CD14-positive monocyte (primary cell): ENCODE measurements around the gene LINC01488. TPM values are rescaled to one million over a fixed set of nuclear protein-coding genes. Genes with fewer than 3 reads are reported as not detected.

ENCODE experiments used
- DNase-seq, 3 donors: peaks; one replicate each; pipeline ENCODE4 v3.0.0-alpha.2; 2011 to 2022
- H2AFZ ChIP-seq: 2 replicates; pipeline ENCODE4 v1.6.0; 2012; ENCODE audit warnings: mild to moderate bottlenecking, low read depth, low read length, inconsistent platforms; ENCODE audit not compliant: insufficient read depth, poor library complexity, severe bottlenecking
- H3K27ac ChIP-seq, 2 donors: 1 replicate in 1 of 2; 2 replicates in 1 of 2; pipeline ENCODE4 v1.5.1; 2012 to 2013; ENCODE audit warnings: low read length in 2 of 2, control low read depth in 1 of 2, inconsistent platforms in 1 of 2, low read depth in 1 of 2, mild to moderate bottlenecking in 1 of 2
- H3K27me3 ChIP-seq, 2 donors: one replicate each; pipeline versions ENCODE4 v1.6.0 to v1.6.1; 2011 to 2013; ENCODE audit warnings: low read length in 2 of 2; ENCODE audit not compliant: control insufficient read depth in 2 of 2, insufficient read depth in 2 of 2
- H3K36me3 ChIP-seq, 2 donors: replicated peaks in 1 of 2; 1 replicate in 1 of 2; 2 replicates in 1 of 2; pipeline versions ENCODE4 v1.5.1 to v1.6.1; 2012 to 2013; ENCODE audit warnings: low read length in 2 of 2, control low read depth in 1 of 2, inconsistent platforms in 1 of 2, mild to moderate bottlenecking in 1 of 2; ENCODE audit not compliant: insufficient read depth in 2 of 2, control insufficient read depth in 1 of 2
- H3K4me1 ChIP-seq, 2 donors: 1 replicate in 1 of 2; 2 replicates in 1 of 2; pipeline versions ENCODE4 v1.5.1 to v1.6.1; 2012 to 2013; ENCODE audit warnings: low read length in 2 of 2, control low read depth in 1 of 2, inconsistent platforms in 1 of 2, mild to moderate bottlenecking in 1 of 2, moderate library complexity in 1 of 2; ENCODE audit not compliant: insufficient read depth in 2 of 2, control insufficient read depth in 1 of 2
- H3K4me2 ChIP-seq: replicated peaks from 2 replicates; pipeline ENCODE3; 2012; ENCODE audit warnings: low read length, moderate library complexity, mild to moderate bottlenecking; ENCODE audit not compliant: poor library complexity, severe bottlenecking; ENCODE audit errors: extremely low read depth
- H3K4me3 ChIP-seq, 3 experiments: fragments of 200-600 bp in 1 of 3; sonication (generic) in 1 of 3; replicated peaks in 1 of 3; 1 replicate in 2 of 3; 2 replicates in 1 of 3; pipeline ENCODE4 v1.5.1; 2011 to 2013; ENCODE audit warnings: low read length in 3 of 3, mild to moderate bottlenecking in 3 of 3, control low read depth in 2 of 3, low read depth in 2 of 3, inconsistent platforms in 1 of 3, moderate library complexity in 1 of 3
- H3K79me2 ChIP-seq: 2 replicates; pipeline ENCODE4 v1.6.0; 2012; ENCODE audit warnings: mild to moderate bottlenecking, control low read depth, inconsistent platforms, low read length, moderate library complexity; ENCODE audit not compliant: insufficient read depth
- H3K9ac ChIP-seq: 2 replicates; pipeline ENCODE4 v1.6.0; 2017; ENCODE audit warnings: low read length, mild to moderate bottlenecking; ENCODE audit not compliant: insufficient read depth, poor library complexity, severe bottlenecking
- H3K9me3 ChIP-seq, 2 donors: replicated peaks in 1 of 2; 1 replicate in 1 of 2; 2 replicates in 1 of 2; pipeline versions ENCODE4 v1.5.1 to v1.6.1; 2012 to 2013; ENCODE audit warnings: low read length in 2 of 2, control low read depth in 1 of 2; ENCODE audit not compliant: control insufficient read depth in 1 of 2, insufficient read depth in 1 of 2
- H4K20me1 ChIP-seq: 2 replicates; pipeline ENCODE4 v1.6.0; 2012; ENCODE audit warnings: mild to moderate bottlenecking, low read length, control low read depth, moderate library complexity; ENCODE audit not compliant: insufficient read depth
- H3K27ac Mint-ChIP-seq, 7 donors: one replicate each; pipeline ENCODE4 v1.8.0; 2020; ENCODE audit warnings: mild to moderate bottlenecking in 7 of 7, mixed read lengths in 7 of 7, moderate library complexity in 6 of 7, inconsistent platforms in 2 of 7
- H3K27me3 Mint-ChIP-seq, 3 donors: one replicate each; pipeline ENCODE4 v1.8.0; 2021 to 2022; ENCODE audit warnings: low read depth in 3 of 3, mild to moderate bottlenecking in 3 of 3, mixed read lengths in 3 of 3, moderate library complexity in 3 of 3, inconsistent platforms in 1 of 3
- H3K36me3 Mint-ChIP-seq, 2 donors: one replicate each; pipeline ENCODE4 v1.8.0; 2020; ENCODE audit warnings: mixed read lengths in 2 of 2, inconsistent platforms in 1 of 2, mild to moderate bottlenecking in 1 of 2
- H3K4me1 Mint-ChIP-seq: one replicate; pipeline ENCODE4 v1.8.0; 2020; ENCODE audit warnings: mild to moderate bottlenecking, mixed read lengths
- H3K4me3 Mint-ChIP-seq, 2 donors: one replicate each; pipeline ENCODE4 v1.8.0; 2020; ENCODE audit warnings: mild to moderate bottlenecking in 2 of 2, mixed read lengths in 2 of 2, moderate library complexity in 1 of 2
- H3K9me3 Mint-ChIP-seq, 7 donors: one replicate each; pipeline ENCODE4 v1.8.0; 2020 to 2022; ENCODE audit warnings: mixed read lengths in 7 of 7, mild to moderate bottlenecking in 6 of 7, moderate library complexity in 6 of 7, inconsistent platforms in 2 of 7
- WGBS: methylation state at CpG from one replicate; pipeline ENCODE4 v1.1.5; 2013; ENCODE audit warnings: missing lambda C conversion rate; ENCODE audit not compliant: insufficient coverage; 5-methylcytosine and 5-hydroxymethylcytosine counted together
- intact Hi-C, 2 donors: fragments of 100-400 bp; cut with micrococcal nuclease; formaldehyde crosslinking; loops; one replicate each; pipeline versions ENCODE4 v1.15.0 to v1.15.1; 2023
- polyA plus RNA-seq, 3 donors: library from polyadenylated mRNA; depleted of rRNA in 1 of 3; unstranded in 2 of 3; stranded (reverse) in 1 of 3; fragments of 300-500 nt in 2 of 3; fragments of >200 nt in 1 of 3; fragmentation: Illumina TruSeq in 2 of 3; gene quantifications; 1 replicate in 2 of 3; 2 replicates in 1 of 3; pipeline ENCODE4 v1.2.3, GENCODE V29; 2012 to 2021
- TF ChIP-seq, protein P1 (sequence below): fragments of 200-600 bp; IDR thresholded peaks from one replicate; pipeline ENCODE4 v1.8.0; 2022; ENCODE audit warnings: antibody characterized with exemption, mild to moderate bottlenecking

Gene LINC01488
- polyA plus RNA-seq, 3 donors = not detected

DNA sequence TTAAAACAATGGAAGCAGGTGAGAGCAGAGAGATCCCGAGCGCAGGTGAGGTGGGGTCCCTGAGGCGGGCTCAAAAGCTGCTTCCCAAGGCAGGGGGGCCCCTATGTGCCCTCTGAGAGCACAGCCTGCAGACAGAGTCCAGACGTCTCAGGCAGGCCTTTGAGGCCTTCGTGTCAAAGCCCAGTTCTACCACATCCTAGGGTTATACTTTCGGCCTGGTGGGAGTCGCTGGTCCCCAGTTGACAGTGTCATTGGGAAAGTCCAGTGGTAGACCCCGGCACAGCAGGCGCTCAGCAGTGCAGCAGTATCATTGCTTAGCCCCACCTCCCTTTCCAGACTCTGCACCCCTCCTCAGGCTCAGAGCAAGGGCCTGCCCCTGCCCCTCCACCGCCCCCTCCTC lies 9.1 kb downstream of the LINC01488 start:
- 86% methylated on average over 8 of the region's 10 CpGs for WGBS
- no peak overlapping the region for H3K27ac Mint-ChIP-seq

DNA sequence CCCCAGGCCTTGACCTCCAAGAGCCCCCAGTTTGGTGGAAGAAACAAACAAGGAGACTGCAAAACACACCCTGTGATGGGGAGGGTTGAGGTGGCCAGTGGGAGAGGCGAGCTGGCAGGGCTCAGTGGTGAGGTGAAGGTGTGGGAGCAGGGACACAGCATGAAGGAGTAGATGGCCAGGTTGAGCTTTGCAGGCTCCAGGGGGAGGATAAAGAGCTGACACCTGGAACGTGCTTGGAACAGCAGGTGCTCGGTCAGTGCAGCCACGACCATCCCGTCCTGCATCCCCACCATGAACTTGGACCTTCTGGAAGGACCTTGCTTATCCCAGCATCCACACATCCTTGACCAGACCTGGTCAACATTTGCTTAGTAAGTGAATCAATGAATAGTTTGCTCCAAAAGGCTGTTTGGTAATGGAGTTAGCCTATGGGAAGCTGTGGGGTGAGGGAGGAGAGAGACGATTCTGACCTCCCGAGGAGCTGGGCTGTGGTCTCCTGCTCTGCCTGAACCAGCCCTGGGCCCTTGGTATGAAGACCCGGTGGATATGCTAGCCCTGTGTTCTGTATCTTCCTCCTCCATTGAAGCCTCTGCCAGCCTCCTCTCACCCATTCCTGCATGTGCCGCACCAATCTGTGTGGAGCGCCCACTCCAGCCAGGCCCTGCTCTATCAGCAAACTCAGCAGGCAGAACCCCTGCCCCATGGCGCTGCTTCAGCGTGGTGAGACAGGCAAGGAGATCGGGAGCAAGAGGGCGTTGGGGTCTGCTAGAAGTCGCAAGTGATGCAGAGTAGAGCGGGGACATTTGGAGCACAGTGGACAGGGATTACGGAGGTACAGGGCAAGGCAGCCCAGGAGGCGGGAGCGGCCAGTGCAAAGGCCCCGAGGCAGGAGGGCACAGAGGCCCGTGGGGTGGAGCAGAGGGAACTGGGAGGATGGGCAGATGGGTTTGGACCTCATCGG lies 9.9 kb downstream of the LINC01488 start:
- H4K20me1 ChIP-seq = no peaks in the 10 kb centered on the region
- H3K27me3 ChIP-seq = no peaks in the 10 kb centered on the region
- no peak overlapping the region for H3K27ac ChIP-seq
- H3K36me3 ChIP-seq = no peaks in the 10 kb centered on the region
- 93% methylated on average over 22 of the region's 22 CpGs for WGBS
- no peak overlapping the region for H3K4me2 ChIP-seq
- H3K27ac Mint-ChIP-seq = no peak overlapping the region
- no peak overlapping the region for H3K9ac ChIP-seq
- intact Hi-C loops = no loop called here
- peaks cover 0 to 1% (median 0%) of the 10 kb centered on the region in 7 donors for H3K9me3 Mint-ChIP-seq
- H3K27me3 Mint-ChIP-seq = peaks cover 2 to 5% (median 4%) of the 10 kb centered on the region in 3 donors
- no peaks in the 10 kb centered on the region for H3K36me3 Mint-ChIP-seq
- H3K4me3 ChIP-seq = no peak overlapping the region
- no peaks in the 10 kb centered on the region for H3K79me2 ChIP-seq
- H3K9me3 ChIP-seq = no peaks in the 10 kb centered on the region
- no peaks in the 10 kb centered on the region for H3K4me1 ChIP-seq
- DNase-seq = no peak
- H2AFZ ChIP-seq = no peak overlapping the region
- TF ChIP-seq, protein P1, sequence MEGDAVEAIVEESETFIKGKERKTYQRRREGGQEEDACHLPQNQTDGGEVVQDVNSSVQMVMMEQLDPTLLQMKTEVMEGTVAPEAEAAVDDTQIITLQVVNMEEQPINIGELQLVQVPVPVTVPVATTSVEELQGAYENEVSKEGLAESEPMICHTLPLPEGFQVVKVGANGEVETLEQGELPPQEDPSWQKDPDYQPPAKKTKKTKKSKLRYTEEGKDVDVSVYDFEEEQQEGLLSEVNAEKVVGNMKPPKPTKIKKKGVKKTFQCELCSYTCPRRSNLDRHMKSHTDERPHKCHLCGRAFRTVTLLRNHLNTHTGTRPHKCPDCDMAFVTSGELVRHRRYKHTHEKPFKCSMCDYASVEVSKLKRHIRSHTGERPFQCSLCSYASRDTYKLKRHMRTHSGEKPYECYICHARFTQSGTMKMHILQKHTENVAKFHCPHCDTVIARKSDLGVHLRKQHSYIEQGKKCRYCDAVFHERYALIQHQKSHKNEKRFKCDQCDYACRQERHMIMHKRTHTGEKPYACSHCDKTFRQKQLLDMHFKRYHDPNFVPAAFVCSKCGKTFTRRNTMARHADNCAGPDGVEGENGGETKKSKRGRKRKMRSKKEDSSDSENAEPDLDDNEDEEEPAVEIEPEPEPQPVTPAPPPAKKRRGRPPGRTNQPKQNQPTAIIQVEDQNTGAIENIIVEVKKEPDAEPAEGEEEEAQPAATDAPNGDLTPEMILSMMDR = no peak
- no peak overlapping the region for H3K4me3 Mint-ChIP-seq
- H3K4me1 Mint-ChIP-seq = no peaks in the 10 kb centered on the region

More for the DNA sequence above, 9.1 kb downstream of the LINC01488 start:
- no peak overlapping the region for H3K4me2 ChIP-seq
- no peaks in the 10 kb centered on the region for H3K9me3 ChIP-seq
- Mint-ChIP-seq H3K36me3 (no peaks in the 10 kb centered on the region), H3K27me3 (peaks cover 0 to 4% (median 4%) of the 10 kb centered on the region in 3 donors), H3K4me1 (no peaks in the 10 kb centered on the region), H3K4me3 (no peak overlapping the region), H3K9me3 (peaks cover 0 to 1% (median 0%) of the 10 kb centered on the region in 7 donors)
- intact Hi-C loops = no loop called here
- no peak overlapping the region for H3K9ac ChIP-seq
- no peaks in the 10 kb centered on the region for H3K27me3 ChIP-seq
- H3K4me3 ChIP-seq = no peak overlapping the region
- no peaks in the 10 kb centered on the region for H3K79me2 ChIP-seq
- no peak for DNase-seq
- no peaks in the 10 kb centered on the region for H4K20me1 ChIP-seq
- no peaks in the 10 kb centered on the region for H3K36me3 ChIP-seq
- no peaks in the 10 kb centered on the region for H3K4me1 ChIP-seq
- TF ChIP-seq, protein P1 = no peak
- no peak overlapping the region for H3K27ac ChIP-seq
- no peak overlapping the region for H2AFZ ChIP-seq
